NCI-H2227 treated with DMSO at 0.1 percent for 48 hours (cell line): Measurements from ENCODE around the gene NRXN3.
"Not testable (repeated sequence)": the region's sequence is repeated elsewhere in the genome, so short reads cannot be mapped to it uniquely, and the experiment has no call there.

Experiments used
- DNase-seq: peaks from one replicate; lab custom pipeline; 2025; lab: John Stamatoyannopoulos, UW

The NRXN3 gene

GRCh38 chr14:78486081-78486480, 315.9 kb downstream of the NRXN3 start:
- DNase-seq: no peak

- no peak for DNase-seq
These were observed 316.4 kb downstream of the NRXN3 start for GRCh38 chr14:78486621-78487020.

- not testable (repeated sequence) for DNase-seq
These were observed 317.4 kb downstream of the NRXN3 start for GRCh38 chr14:78487573-78487972.

- DNase-seq: no peak
These were observed 318.8 kb downstream of the NRXN3 start for GRCh38 chr14:78488938-78489337.

- no peak for DNase-seq
These were observed 320.9 kb downstream of the NRXN3 start for GRCh38 chr14:78491048-78491447.

GRCh38 chr14:78498062-78498595, 328.0 kb downstream of the NRXN3 start:
- DNase-seq: no peak

- no peak for DNase-seq
These were observed 331.7 kb downstream of the NRXN3 start for GRCh38 chr14:78501909-78502308.

- DNase-seq: peak; percentile 59
These were observed 337.9 kb downstream of the NRXN3 start for GRCh38 chr14:78508023-78508422.

- no peak for DNase-seq
These were observed 339.3 kb downstream of the NRXN3 start for GRCh38 chr14:78509516-78509915.

- DNase-seq: no peak
These were observed 341.8 kb downstream of the NRXN3 start for GRCh38 chr14:78512021-78512420.

GRCh38 chr14:78519863-78520262, 349.7 kb downstream of the NRXN3 start:
- no peak for DNase-seq

- no peak for DNase-seq
These were observed 354.0 kb downstream of the NRXN3 start for GRCh38 chr14:78524196-78524595.

GRCh38 chr14:78524766-78525165, 354.6 kb downstream of the NRXN3 start:
- DNase-seq: no peak

GRCh38 chr14:78530078-78530477, 359.9 kb downstream of the NRXN3 start:
- no peak for DNase-seq

- DNase-seq: no peak
These were observed 364.0 kb downstream of the NRXN3 start for GRCh38 chr14:78534141-78534540.

- DNase-seq: no peak
These were observed 364.9 kb downstream of the NRXN3 start for GRCh38 chr14:78535041-78535440.

- DNase-seq: not testable (repeated sequence)
These were observed 371.6 kb downstream of the NRXN3 start for GRCh38 chr14:78541788-78542187.

GRCh38 chr14:78543433-78543832, 373.3 kb downstream of the NRXN3 start:
- DNase-seq: no peak

- DNase-seq: no peak
These were observed 390.9 kb downstream of the NRXN3 start for GRCh38 chr14:78561074-78561473.

- DNase-seq: peak; percentile 85
These were observed 396.1 kb downstream of the NRXN3 start for GRCh38 chr14:78566026-78566858.

GRCh38 chr14:78566859-78567172, 396.6 kb downstream of the NRXN3 start:
- DNase-seq: no peak

GRCh38 chr14:78567343-78567742, 397.2 kb downstream of the NRXN3 start:
- no peak for DNase-seq

- not testable (repeated sequence) for DNase-seq
These were observed 403.6 kb downstream of the NRXN3 start for GRCh38 chr14:78573736-78574135.
